ENCODE measurements around the gene ENSA.
A peak's percentile ranks its signal among the peaks of the same experiment; 100 is the strongest.
"Not testable (repeated sequence)": the region's sequence is repeated elsewhere in the genome, so short reads cannot be mapped to it uniquely, and the experiment has no call there.

Gene ENSA

GRCh38 chr1:150621497-150622302, 7.7 kb downstream of the ENSA start:
- peak; percentile 73 for DNase-seq (ENCODE audit: low spot score)

- no peak for DNase-seq (ENCODE audit: low spot score)
Measured at GRCh38 chr1:150620919-150621318, 8.5 kb downstream of the ENSA start.

- DNase-seq (ENCODE audit: low spot score): peak; percentile 66
Measured at GRCh38 chr1:150619576-150620509, 9.6 kb downstream of the ENSA start.

- DNase-seq (ENCODE audit: low spot score): no peak
Measured at GRCh38 chr1:150615346-150616201, 13.8 kb downstream of the ENSA start.

- DNase-seq (ENCODE audit: low spot score): peak; percentile 71
Measured at GRCh38 chr1:150613061-150613920, 16.1 kb downstream of the ENSA start.

- no peak for DNase-seq (ENCODE audit: low spot score)
Measured at GRCh38 chr1:150612014-150612345, 17.4 kb downstream of the ENSA start.

GRCh38 chr1:150610576-150610975, 18.8 kb downstream of the ENSA start:
- no peak for DNase-seq (ENCODE audit: low spot score)

- DNase-seq (ENCODE audit: low spot score): no peak
Measured at GRCh38 chr1:150609732-150610131, 19.7 kb downstream of the ENSA start.

- no peak for DNase-seq (ENCODE audit: low spot score)
Measured at GRCh38 chr1:150606463-150607142, 22.8 kb downstream of the ENSA start.

GRCh38 chr1:150605451-150605731, 24.0 kb downstream of the ENSA start:
- DNase-seq (ENCODE audit: low spot score): not testable (repeated sequence)

- DNase-seq (ENCODE audit: low spot score): no peak
Measured at GRCh38 chr1:150604226-150604588, 25.2 kb downstream of the ENSA start.

- no peak for DNase-seq (ENCODE audit: low spot score)
Measured at GRCh38 chr1:150603711-150604110, 25.7 kb downstream of the ENSA start.

- DNase-seq (ENCODE audit: low spot score): not testable (repeated sequence)
Measured at GRCh38 chr1:150602372-150602771, 27.0 kb downstream of the ENSA start.

GRCh38 chr1:150601540-150601939, 27.9 kb downstream of the ENSA start:
- no peak for DNase-seq (ENCODE audit: low spot score)

GRCh38 chr1:150598346-150598745, 31.1 kb downstream of the ENSA start:
- DNase-seq (ENCODE audit: low spot score): not testable (repeated sequence)

GRCh38 chr1:150596976-150597375, 32.4 kb downstream of the ENSA start:
- DNase-seq (ENCODE audit: low spot score): no peak

GRCh38 chr1:150596095-150596892, 33.1 kb downstream of the ENSA start:
- peak; percentile 64 for DNase-seq (ENCODE audit: low spot score)

- DNase-seq (ENCODE audit: low spot score): peak; percentile 17
Measured at GRCh38 chr1:150582371-150582770, 47.0 kb downstream of the ENSA start.

GRCh38 chr1:150581962-150582361, 47.5 kb downstream of the ENSA start:
- DNase-seq (ENCODE audit: low spot score): not testable (repeated sequence)

- not testable (repeated sequence) for DNase-seq (ENCODE audit: low spot score)
Measured at GRCh38 chr1:150581437-150581836, 48.0 kb downstream of the ENSA start.
